Tibial nerve (tissue), 3 donors: Measurements from ENCODE around the gene SELPLG.

Experiments
- CTCF ChIP-seq, 5 experiments: fragments of 200-600 bp in 3 of 5; fragments of 450-650 bp in 2 of 5; sonication (generic) in 3 of 5; IDR thresholded peaks; one replicate each; pipeline ENCODE4 v1.5.1; 2016 to 2019; ENCODE audit warnings: antibody characterized with exemption in 5 of 5, mild to moderate bottlenecking in 3 of 5, moderate library complexity in 2 of 5
- POLR2A ChIP-seq, 2 donors: fragments of 450-650 bp; IDR thresholded peaks; one replicate each; pipeline ENCODE4 v1.6.1; 2017; ENCODE audit warnings: antibody characterized with exemption in 2 of 2, mild to moderate bottlenecking in 2 of 2, moderate library complexity in 2 of 2

DNA sequence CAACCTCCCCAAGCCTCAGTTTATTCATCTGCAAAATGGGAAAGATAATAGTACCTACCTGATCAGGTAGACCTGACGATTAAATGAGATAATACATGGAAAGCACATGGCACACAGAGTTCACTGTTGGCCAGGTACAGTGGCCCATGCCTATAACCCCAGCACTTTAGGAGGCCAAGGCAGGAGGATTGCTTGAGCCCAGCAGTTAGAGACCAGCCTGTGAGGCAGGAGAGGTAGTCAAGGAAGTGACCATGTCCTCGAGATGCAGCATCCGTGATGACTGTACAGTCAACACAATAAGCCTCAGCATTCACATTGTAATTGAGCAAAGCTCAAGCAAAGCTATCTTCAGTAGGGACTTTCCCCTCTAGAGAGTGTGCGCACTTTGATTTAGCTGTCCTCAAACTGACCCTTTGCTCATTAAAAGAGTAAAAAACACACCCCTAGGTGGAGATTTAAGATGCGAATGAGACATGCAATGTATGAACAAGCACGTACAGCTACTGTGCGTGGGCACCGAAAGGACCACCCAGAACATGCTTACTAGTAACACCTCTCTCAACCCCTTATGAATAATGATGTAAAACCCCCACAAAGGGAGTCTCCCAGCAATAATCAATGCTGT is 61.4 kb downstream of the SELPLG start:
- TF ChIP-seq CTCF (IDR thresholded peaks at IDR 0.05) (no peak), POLR2A (IDR thresholded peaks at IDR 0.05) (no peak)
